ENCODE results near the gene MTNR1A. TPM values are rescaled to one million over a fixed set of nuclear protein-coding genes. Genes with fewer than 3 reads are reported as not detected.

Gene MTNR1A
- total and polyA plus RNA-seq, 7 donors = not detected

- no peak for DNase-seq
- Histone ChIP-seq H3K36me3 (ENCODE audit: insufficient read depth in 1 of 2, low read depth in 1 of 2) (no peaks in the 10 kb centered on the region), H3K4me1 (no peaks in the 10 kb centered on the region), H3K4me3 (no peak overlapping the region), H3K27me3 (ENCODE audit: insufficient read depth in 3 of 3, low read length in 2 of 3) (no peaks in the 10 kb centered on the region), H3K9me3 (peaks cover 3% of the 10 kb centered on the region), H3K27ac (no peak overlapping the region)
- no peak for ATAC-seq
- TF ChIP-seq CTCF (IDR thresholded peaks at IDR 0.05) = no peak
- intact Hi-C loops (cut with DNase I) = loop anchor here in 1 of 2 donors (5.0 kb wide), 1 partner anchor 288 kb away; no protein-coding TSS in a partner anchor
- 89 to 93% (median 92%) methylated on average over 6 of the region's 6 CpGs for WGBS, 3 donors
Observed at GRCh38 chr4:186584912-186585311, 29.5 kb upstream of the MTNR1A start.

- no peak overlapping the region for H3K27ac ChIP-seq
- peaks cover 3% of the 10 kb centered on the region for H3K9me3 ChIP-seq
- no peak overlapping the region for H3K4me3 ChIP-seq
- no peak for DNase-seq
- intact Hi-C loops (cut with DNase I) = no loop called here
- H3K27me3 ChIP-seq (ENCODE audit: insufficient read depth in 3 of 3, low read length in 2 of 3) = no peaks in the 10 kb centered on the region
- ATAC-seq = no peak
- WGBS, 3 donors = 85 to 93% (median 91%) methylated on average over 6 of the region's 6 CpGs
- no peaks in the 10 kb centered on the region for H3K4me1 ChIP-seq
- no peaks in the 10 kb centered on the region for H3K36me3 ChIP-seq (ENCODE audit: insufficient read depth in 1 of 2, low read depth in 1 of 2)
- TF ChIP-seq CTCF (IDR thresholded peaks at IDR 0.05) = no peak
Observed at GRCh38 chr4:186581421-186581820, 26.1 kb upstream of the MTNR1A start.

- WGBS, 3 donors = 89 to 95% (median 93%) methylated on average over 1 of the region's 1 CpG
- DNase-seq (no peak), ATAC-seq (no peak)
- peaks cover 3% of the 10 kb centered on the region for H3K9me3 ChIP-seq
- no peaks in the 10 kb centered on the region for H3K36me3 ChIP-seq (ENCODE audit: insufficient read depth in 1 of 2, low read depth in 1 of 2)
- H3K27me3 ChIP-seq (ENCODE audit: insufficient read depth in 3 of 3, low read length in 2 of 3) = no peaks in the 10 kb centered on the region
- intact Hi-C loops (cut with DNase I) = no loop called here
- H3K27ac ChIP-seq = no peak overlapping the region
- no peak for TF ChIP-seq CTCF (IDR thresholded peaks at IDR 0.05)
- H3K4me3 ChIP-seq = no peak overlapping the region
- no peaks in the 10 kb centered on the region for H3K4me1 ChIP-seq
Observed at GRCh38 chr4:186580669-186581068, 25.3 kb upstream of the MTNR1A start.

- DNase-seq (no peak), ATAC-seq (no peak)
- Histone ChIP-seq H3K4me1 (no peaks in the 10 kb centered on the region), H3K9me3 (no peaks in the 10 kb centered on the region), H3K36me3 (ENCODE audit: insufficient read depth in 1 of 2, low read depth in 1 of 2) (no peaks in the 10 kb centered on the region), H3K27ac (no peak overlapping the region), H3K27me3 (ENCODE audit: insufficient read depth in 3 of 3, low read length in 2 of 3) (peaks cover 0 to 4% (median 0%) of the 10 kb centered on the region in 3 donors), H3K4me3 (peak overlapping the region; percentile 32)
- WGBS, 3 donors = 31 to 41% (median 37%) methylated on average over 23 of the region's 23 CpGs
- TF ChIP-seq CTCF (IDR thresholded peaks at IDR 0.05) = no peak
- intact Hi-C loops (cut with DNase I) = no loop called here
Observed at GRCh38 chr4:186570193-186570996, 15.0 kb upstream of the MTNR1A start.
